Stimulated activated CD8-positive, alpha-beta memory T cell treated with anti-CD3 and anti-CD28 coated beads, Interleukin-12 subunit alpha, Interleukin-12 subunit beta, amount 100 ng/mL, for 24 hours (primary cell): ENCODE measurements around the gene TLE1.

Source experiments
- DNase-seq: peaks from one replicate; pipeline ENCODE4 v3.0.0-alpha.2; 2020; ENCODE audit errors: extremely low read depth

The TLE1 gene

GRCh38 chr9:81686614-81687520, 2.5 kb downstream of the TLE1 start:
- no peak for DNase-seq

GRCh38 chr9:81685763-81686613, 3.4 kb downstream of the TLE1 start:
- DNase-seq, result no peak

GRCh38 chr9:81684635-81685034, 4.7 kb downstream of the TLE1 start:
- DNase-seq, result no peak

GRCh38 chr9:81683704-81684103, 5.6 kb downstream of the TLE1 start:
- DNase-seq, result no peak

- DNase-seq, result no peak
Measured at GRCh38 chr9:81683238-81683637, 6.1 kb downstream of the TLE1 start.

GRCh38 chr9:81682797-81683196, 6.5 kb downstream of the TLE1 start:
- DNase-seq, result no peak

- DNase-seq, result no peak
Measured at GRCh38 chr9:81682177-81682576, 7.2 kb downstream of the TLE1 start.

GRCh38 chr9:81680506-81680905, 8.8 kb downstream of the TLE1 start:
- no peak for DNase-seq

- no peak for DNase-seq
Measured at GRCh38 chr9:81680006-81680405, 9.3 kb downstream of the TLE1 start.

GRCh38 chr9:81678088-81678487, 11.3 kb downstream of the TLE1 start:
- DNase-seq, result no peak

GRCh38 chr9:81676395-81676794, 13.0 kb downstream of the TLE1 start:
- no peak for DNase-seq

GRCh38 chr9:81673310-81673709, 16.0 kb downstream of the TLE1 start:
- no peak for DNase-seq

GRCh38 chr9:81671880-81672280, 17.5 kb downstream of the TLE1 start:
- no peak for DNase-seq

GRCh38 chr9:81669866-81670265, 19.5 kb downstream of the TLE1 start:
- no peak for DNase-seq

- no peak for DNase-seq
Measured at GRCh38 chr9:81669041-81669651, 20.2 kb downstream of the TLE1 start.

GRCh38 chr9:81666123-81666522, 23.2 kb downstream of the TLE1 start:
- DNase-seq, result no peak

GRCh38 chr9:81665322-81665871, 23.9 kb downstream of the TLE1 start:
- no peak for DNase-seq

GRCh38 chr9:81664638-81665222, 24.6 kb downstream of the TLE1 start:
- DNase-seq, result no peak

GRCh38 chr9:81661339-81661738, 28.0 kb downstream of the TLE1 start:
- no peak for DNase-seq

GRCh38 chr9:81656871-81657337, 32.4 kb downstream of the TLE1 start:
- DNase-seq, result no peak

GRCh38 chr9:81656004-81656403, 33.3 kb downstream of the TLE1 start:
- no peak for DNase-seq

- DNase-seq, result no peak
Measured at GRCh38 chr9:81653240-81653639, 36.1 kb downstream of the TLE1 start.
